WTC11 (cell line): ENCODE data around the gene TMEM151B. TPM values are rescaled to one million over a fixed set of nuclear protein-coding genes. Genes with fewer than 3 reads are reported as not detected.
A peak's percentile ranks its signal among the peaks of the same experiment; 100 is the strongest.

Experiments
- ATAC-seq: fragments of 200-7000 bp; cut with Tn5 transposase; 2 replicates; pipeline ENCODE4 v1.10.0; 2021; ENCODE audit warnings: mild to moderate bottlenecking, moderate library complexity
- CTCF ChIA-PET: fragments of 300-600 bp; sonication (Branson Sonifier 250); formaldehyde crosslinking; loops from one replicate; lab custom pipeline; 2021; ENCODE audit warnings: antibody characterized with exemption; lab: Charles Lee
- POLR2A ChIA-PET: fragments of 350-600 bp; sonication (Branson Sonifier 250); formaldehyde crosslinking; loops from one replicate; lab custom pipeline; 2021; ENCODE audit warnings: antibody characterized with exemption; lab: Charles Lee
- DNase-seq: peaks from one replicate; pipeline ENCODE4 v3.0.0; 2021; ENCODE audit warnings: low spot score
- H3K27ac Mint-ChIP-seq: 2 replicates; pipeline ENCODE4 v1.8.0; 2021; ENCODE audit warnings: mixed read lengths
- H3K27me3 Mint-ChIP-seq: 2 replicates; pipeline ENCODE4 v1.8.0; 2021; ENCODE audit warnings: low read depth, mild to moderate bottlenecking, moderate library complexity, mixed read lengths
- H3K36me3 Mint-ChIP-seq: 2 replicates; pipeline ENCODE4 v1.8.0; 2021; ENCODE audit warnings: mixed read lengths
- H3K4me1 Mint-ChIP-seq: 2 replicates; pipeline ENCODE4 v1.8.0; 2022; ENCODE audit warnings: mixed read lengths
- H3K4me3 Mint-ChIP-seq: 2 replicates; pipeline ENCODE4 v1.8.0; 2021; ENCODE audit warnings: mild to moderate bottlenecking, moderate library complexity, mixed read lengths
- H3K9me3 Mint-ChIP-seq: 2 replicates; pipeline ENCODE4 v1.8.0; 2021; ENCODE audit warnings: mixed read lengths
- AR ChIP-seq: fragments of 250-450 bp; sonication (Bioruptor Pico); IDR thresholded peaks from 2 replicates; pipeline ENCODE4 v1.9.0; 2021; ENCODE audit warnings: mild to moderate bottlenecking
- E2F5 ChIP-seq: sonication (generic); formaldehyde crosslinking; IDR thresholded peaks from 2 replicates; pipeline ENCODE4 v1.8.1; 2022; ENCODE audit warnings: mild to moderate bottlenecking, moderate library complexity, missing genetic modification reagents
- ELF4 ChIP-seq: sonication (generic); formaldehyde crosslinking; IDR thresholded peaks from 2 replicates; pipeline ENCODE4 v1.8.1; 2022; ENCODE audit warnings: low read depth, mild to moderate bottlenecking, moderate library complexity, missing genetic modification reagents
- ERG ChIP-seq: fragments of 250-450 bp; sonication (Bioruptor Pico); IDR thresholded peaks from 2 replicates; pipeline ENCODE4 v1.8.0; 2021; ENCODE audit warnings: mild to moderate bottlenecking
- FOXJ3 ChIP-seq: sonication (generic); formaldehyde crosslinking; IDR thresholded peaks from 2 replicates; pipeline ENCODE4 v1.9.0; 2021; ENCODE audit warnings: missing genetic modification reagents, mild to moderate bottlenecking, borderline replicate concordance
- GABPB1 ChIP-seq: sonication (generic); formaldehyde crosslinking; IDR thresholded peaks from 2 replicates; pipeline ENCODE4 v1.8.1; 2023; ENCODE audit warnings: mild to moderate bottlenecking, missing genetic modification reagents
- KAT7 ChIP-seq: sonication (generic); formaldehyde crosslinking; IDR thresholded peaks from 2 replicates; pipeline ENCODE4 v1.8.1; 2023; ENCODE audit warnings: missing genetic modification reagents, mild to moderate bottlenecking, borderline replicate concordance
- OVOL2 ChIP-seq: fragments of 250-450 bp; sonication (Bioruptor Pico); IDR thresholded peaks from 2 replicates; pipeline ENCODE4 v1.9.0; 2021; ENCODE audit warnings: mild to moderate bottlenecking, borderline replicate concordance
- TEAD1 ChIP-seq: sonication (generic); formaldehyde crosslinking; IDR thresholded peaks from 2 replicates; pipeline ENCODE4 v1.8.0; 2022; ENCODE audit warnings: mild to moderate bottlenecking, missing genetic modification reagents
- TEAD4 ChIP-seq: sonication (generic); formaldehyde crosslinking; IDR thresholded peaks from 2 replicates; pipeline ENCODE4 v1.8.0; 2022; ENCODE audit warnings: mild to moderate bottlenecking, missing genetic modification reagents
- TP53 ChIP-seq: sonication (generic); formaldehyde crosslinking; IDR thresholded peaks from 2 replicates; pipeline ENCODE4 v1.8.1; 2023; ENCODE audit warnings: mild to moderate bottlenecking, missing genetic modification reagents
- ZNF121 ChIP-seq: sonication (generic); formaldehyde crosslinking; IDR thresholded peaks from 2 replicates; pipeline ENCODE4 v1.8.0; 2023; ENCODE audit warnings: missing genetic modification reagents
- ZNF317 ChIP-seq: sonication (generic); formaldehyde crosslinking; IDR thresholded peaks from 2 replicates; pipeline ENCODE4 v1.8.1; 2023; ENCODE audit warnings: low read depth, mild to moderate bottlenecking, moderate library complexity, missing genetic modification reagents, borderline replicate concordance
- ZNF396 ChIP-seq: fragments of 250-450 bp; sonication (Bioruptor Pico); IDR thresholded peaks from 2 replicates; pipeline ENCODE4 v1.8.0; 2021; ENCODE audit warnings: mild to moderate bottlenecking, moderate library complexity, borderline replicate concordance
- ZNF416 ChIP-seq: fragments of 250-450 bp; sonication (Bioruptor Pico); IDR thresholded peaks from 2 replicates; pipeline ENCODE4 v1.9.0; 2021; ENCODE audit warnings: mild to moderate bottlenecking, inconsistent platforms
- total RNA-seq: library from RNA; stranded (reverse); gene quantifications from 3 replicates; pipeline ENCODE4 v1.2.3, GENCODE V29; 2021
- TF ChIP-seq, protein P1 (sequence below): sonication (generic); formaldehyde crosslinking; IDR thresholded peaks from 2 replicates; pipeline ENCODE4 v1.8.0; 2023; ENCODE audit warnings: mild to moderate bottlenecking, missing genetic modification reagents
- TF ChIP-seq, protein P2 (sequence below): sonication (generic); formaldehyde crosslinking; IDR thresholded peaks from 2 replicates; pipeline ENCODE4 v1.8.0; 2022; ENCODE audit warnings: mild to moderate bottlenecking, missing genetic modification reagents
- TF ChIP-seq, protein P3 (sequence below): sonication (generic); formaldehyde crosslinking; IDR thresholded peaks from 2 replicates; pipeline ENCODE4 v1.8.1; 2023; ENCODE audit warnings: mild to moderate bottlenecking, missing genetic modification reagents
- TF ChIP-seq, protein P4 (sequence below): sonication (generic); formaldehyde crosslinking; IDR thresholded peaks from 2 replicates; pipeline ENCODE4 v1.8.1; 2022; ENCODE audit warnings: mild to moderate bottlenecking, missing genetic modification reagents, moderate library complexity, borderline replicate concordance

TMEM151B gene
- total RNA-seq, 1 experiment from 2014 or later = 5.5 TPM

DNA sequence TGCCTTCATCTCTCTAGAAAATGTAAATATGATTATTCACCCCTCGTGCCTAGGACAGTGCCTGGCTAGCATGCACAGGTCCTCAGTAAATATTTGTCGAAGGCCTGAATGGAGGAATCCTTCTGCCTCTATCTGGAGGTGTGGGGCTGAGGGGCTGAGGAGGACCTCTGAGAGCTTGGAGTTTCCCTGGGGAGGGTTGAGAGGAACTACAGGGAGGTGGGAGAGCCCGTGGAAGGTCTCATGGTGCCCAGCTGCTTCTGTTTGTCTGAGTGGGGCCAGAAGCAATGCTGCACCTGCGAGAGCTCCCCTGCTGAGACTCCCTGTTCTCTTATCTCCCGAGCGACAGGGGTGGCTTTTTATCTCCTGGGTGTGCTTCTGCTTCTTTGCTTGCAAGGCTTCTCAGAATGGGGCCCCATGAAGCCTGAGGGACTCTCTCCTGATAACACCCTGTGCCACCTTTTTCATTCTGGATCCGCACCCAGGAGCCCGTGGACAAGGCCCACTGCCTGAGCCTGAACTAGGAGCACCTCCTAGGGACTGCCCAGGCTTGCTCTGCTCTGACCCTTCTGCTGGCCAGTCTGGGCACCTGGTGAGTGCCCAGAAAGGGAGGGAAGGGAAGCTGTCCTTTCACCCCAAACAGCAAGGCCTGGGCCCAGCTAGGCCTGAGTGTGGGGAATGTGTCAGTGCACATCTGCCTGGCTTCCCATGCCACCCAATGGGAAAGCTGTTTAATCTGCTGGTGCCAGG lies 44.5 kb upstream of the TMEM151B start:
- H3K9me3 Mint-ChIP-seq = no peaks in the 10 kb centered on the region
- no peak for TF ChIP-seq OVOL2 (CRISPR knock-in tag)
- no peak for TF ChIP-seq AR (CRISPR knock-in tag)
- TF ChIP-seq, protein P1, sequence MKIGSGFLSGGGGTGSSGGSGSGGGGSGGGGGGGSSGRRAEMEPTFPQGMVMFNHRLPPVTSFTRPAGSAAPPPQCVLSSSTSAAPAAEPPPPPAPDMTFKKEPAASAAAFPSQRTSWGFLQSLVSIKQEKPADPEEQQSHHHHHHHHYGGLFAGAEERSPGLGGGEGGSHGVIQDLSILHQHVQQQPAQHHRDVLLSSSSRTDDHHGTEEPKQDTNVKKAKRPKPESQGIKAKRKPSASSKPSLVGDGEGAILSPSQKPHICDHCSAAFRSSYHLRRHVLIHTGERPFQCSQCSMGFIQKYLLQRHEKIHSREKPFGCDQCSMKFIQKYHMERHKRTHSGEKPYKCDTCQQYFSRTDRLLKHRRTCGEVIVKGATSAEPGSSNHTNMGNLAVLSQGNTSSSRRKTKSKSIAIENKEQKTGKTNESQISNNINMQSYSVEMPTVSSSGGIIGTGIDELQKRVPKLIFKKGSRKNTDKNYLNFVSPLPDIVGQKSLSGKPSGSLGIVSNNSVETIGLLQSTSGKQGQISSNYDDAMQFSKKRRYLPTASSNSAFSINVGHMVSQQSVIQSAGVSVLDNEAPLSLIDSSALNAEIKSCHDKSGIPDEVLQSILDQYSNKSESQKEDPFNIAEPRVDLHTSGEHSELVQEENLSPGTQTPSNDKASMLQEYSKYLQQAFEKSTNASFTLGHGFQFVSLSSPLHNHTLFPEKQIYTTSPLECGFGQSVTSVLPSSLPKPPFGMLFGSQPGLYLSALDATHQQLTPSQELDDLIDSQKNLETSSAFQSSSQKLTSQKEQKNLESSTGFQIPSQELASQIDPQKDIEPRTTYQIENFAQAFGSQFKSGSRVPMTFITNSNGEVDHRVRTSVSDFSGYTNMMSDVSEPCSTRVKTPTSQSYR = no peak
- TF ChIP-seq ZNF121 = no peak
- no peak for TF ChIP-seq E2F5 (CRISPR knock-in tag)
- TF ChIP-seq ELF4 = no peak
- no peak for TF ChIP-seq ZNF416 (CRISPR knock-in tag)
- no peak for TF ChIP-seq ZNF317
- no peak for TF ChIP-seq TEAD4 (CRISPR knock-in tag)
- TF ChIP-seq TEAD1 (CRISPR knock-in tag) = no peak
- TF ChIP-seq ERG (CRISPR knock-in tag) = no peak
- no peak for TF ChIP-seq ZNF396
- TF ChIP-seq GABPB1 (CRISPR knock-in tag) = no peak
- POLR2A ChIA-PET = interaction anchor here (5.7 kb wide), 1 partner anchor 20 kb away, joined by 63 read pairs; the partner anchor contains the start of gene HSP90AB1
- H3K36me3 Mint-ChIP-seq = peaks cover 26% of the 10 kb centered on the region
- no peak for DNase-seq
- peak overlapping the region; percentile 89 for H3K4me3 Mint-ChIP-seq
- H3K27me3 Mint-ChIP-seq = no peaks in the 10 kb centered on the region
- H3K27ac Mint-ChIP-seq = peak overlapping the region; percentile 92
- ATAC-seq = no peak
- peaks cover 50% of the 10 kb centered on the region for H3K4me1 Mint-ChIP-seq
- CTCF ChIA-PET = interaction anchor here (1.0 to 10.7 kb wide), 6 partner anchors 10 to 163 kb away, joined by 3 to 174 read pairs (median 20); partner anchors contain the start of gene HSP90AB1

DNA sequence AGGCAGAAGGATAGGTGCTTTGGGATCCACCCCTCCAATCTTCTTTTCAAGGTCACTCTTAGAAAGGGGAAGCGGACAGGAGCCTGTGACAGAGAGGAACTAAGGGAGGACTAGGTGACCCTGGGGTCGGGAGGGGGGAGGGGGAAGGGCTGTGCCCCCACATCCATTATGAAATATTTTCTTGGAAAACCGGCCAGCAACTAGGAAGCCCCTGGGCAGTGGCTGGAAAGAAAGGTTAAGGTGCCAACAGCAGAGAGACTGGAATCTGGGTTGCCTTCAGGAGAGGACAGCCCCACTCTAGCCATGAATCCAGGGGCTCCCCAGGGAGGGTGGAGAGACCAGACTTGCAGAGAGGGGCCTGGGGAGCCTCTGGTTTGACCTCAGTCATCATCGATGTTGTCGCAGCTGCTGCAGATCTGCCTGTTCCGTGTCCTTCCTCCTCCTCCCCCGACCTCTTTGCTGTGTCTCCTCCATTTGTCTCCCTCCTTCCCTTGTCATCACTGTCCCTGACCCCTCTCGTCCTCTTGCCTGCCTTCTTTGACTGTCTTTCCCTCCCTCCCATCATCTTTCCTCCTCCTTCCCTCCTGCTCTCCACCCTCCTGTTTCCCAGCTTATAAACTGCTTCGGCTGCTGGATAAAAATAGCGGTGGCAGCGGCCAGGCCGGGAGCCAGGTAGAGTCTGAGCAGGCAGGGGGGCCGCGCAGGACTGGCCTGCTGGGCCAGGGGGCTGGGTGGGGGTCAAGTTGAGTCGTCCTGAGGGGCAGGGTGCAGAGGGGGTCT lies 43.7 kb upstream of the TMEM151B start:
- ChIA-PET POLR2A (interaction anchor here (1.9 kb wide), 1 partner anchor 20 kb away, joined by 9 read pairs; the partner anchor contains the start of gene HSP90AB1), CTCF (interaction anchor here (0.9 to 10.7 kb wide), 9 partner anchors 9 to 164 kb away, joined by 3 to 174 read pairs (median 6); partner anchors contain the start of gene HSP90AB1)
- H3K36me3 Mint-ChIP-seq = peaks cover 34% of the 10 kb centered on the region
- peak overlapping the region; percentile 89 for H3K4me3 Mint-ChIP-seq
- ATAC-seq (no peak), DNase-seq (no peak)
- H3K27ac Mint-ChIP-seq = peak overlapping the region; percentile 72
- H3K4me1 Mint-ChIP-seq = peaks cover 44% of the 10 kb centered on the region
- H3K27me3 Mint-ChIP-seq = no peaks in the 10 kb centered on the region
- H3K9me3 Mint-ChIP-seq = no peaks in the 10 kb centered on the region
- TF ChIP-seq, protein P2, sequence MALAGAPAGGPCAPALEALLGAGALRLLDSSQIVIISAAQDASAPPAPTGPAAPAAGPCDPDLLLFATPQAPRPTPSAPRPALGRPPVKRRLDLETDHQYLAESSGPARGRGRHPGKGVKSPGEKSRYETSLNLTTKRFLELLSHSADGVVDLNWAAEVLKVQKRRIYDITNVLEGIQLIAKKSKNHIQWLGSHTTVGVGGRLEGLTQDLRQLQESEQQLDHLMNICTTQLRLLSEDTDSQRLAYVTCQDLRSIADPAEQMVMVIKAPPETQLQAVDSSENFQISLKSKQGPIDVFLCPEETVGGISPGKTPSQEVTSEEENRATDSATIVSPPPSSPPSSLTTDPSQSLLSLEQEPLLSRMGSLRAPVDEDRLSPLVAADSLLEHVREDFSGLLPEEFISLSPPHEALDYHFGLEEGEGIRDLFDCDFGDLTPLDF (CRISPR knock-in tag) = no peak
- TF ChIP-seq TEAD1 (CRISPR knock-in tag) (no peak), TP53 (no peak), KAT7 (no peak), FOXJ3 (no peak), ZNF317 (no peak)
- TF ChIP-seq, protein P3, sequence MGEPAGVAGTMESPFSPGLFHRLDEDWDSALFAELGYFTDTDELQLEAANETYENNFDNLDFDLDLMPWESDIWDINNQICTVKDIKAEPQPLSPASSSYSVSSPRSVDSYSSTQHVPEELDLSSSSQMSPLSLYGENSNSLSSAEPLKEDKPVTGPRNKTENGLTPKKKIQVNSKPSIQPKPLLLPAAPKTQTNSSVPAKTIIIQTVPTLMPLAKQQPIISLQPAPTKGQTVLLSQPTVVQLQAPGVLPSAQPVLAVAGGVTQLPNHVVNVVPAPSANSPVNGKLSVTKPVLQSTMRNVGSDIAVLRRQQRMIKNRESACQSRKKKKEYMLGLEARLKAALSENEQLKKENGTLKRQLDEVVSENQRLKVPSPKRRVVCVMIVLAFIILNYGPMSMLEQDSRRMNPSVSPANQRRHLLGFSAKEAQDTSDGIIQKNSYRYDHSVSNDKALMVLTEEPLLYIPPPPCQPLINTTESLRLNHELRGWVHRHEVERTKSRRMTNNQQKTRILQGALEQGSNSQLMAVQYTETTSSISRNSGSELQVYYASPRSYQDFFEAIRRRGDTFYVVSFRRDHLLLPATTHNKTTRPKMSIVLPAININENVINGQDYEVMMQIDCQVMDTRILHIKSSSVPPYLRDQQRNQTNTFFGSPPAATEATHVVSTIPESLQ (CRISPR knock-in tag) = no peak
- TF ChIP-seq, protein P4, sequence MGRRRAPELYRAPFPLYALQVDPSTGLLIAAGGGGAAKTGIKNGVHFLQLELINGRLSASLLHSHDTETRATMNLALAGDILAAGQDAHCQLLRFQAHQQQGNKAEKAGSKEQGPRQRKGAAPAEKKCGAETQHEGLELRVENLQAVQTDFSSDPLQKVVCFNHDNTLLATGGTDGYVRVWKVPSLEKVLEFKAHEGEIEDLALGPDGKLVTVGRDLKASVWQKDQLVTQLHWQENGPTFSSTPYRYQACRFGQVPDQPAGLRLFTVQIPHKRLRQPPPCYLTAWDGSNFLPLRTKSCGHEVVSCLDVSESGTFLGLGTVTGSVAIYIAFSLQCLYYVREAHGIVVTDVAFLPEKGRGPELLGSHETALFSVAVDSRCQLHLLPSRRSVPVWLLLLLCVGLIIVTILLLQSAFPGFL (CRISPR knock-in tag) = no peak
